Measurements from ENCODE around the gene C1GALT1.
"Not testable (repeated sequence)": the region's sequence is repeated elsewhere in the genome, so short reads cannot be mapped to it uniquely, and the experiment has no call there.

Gene C1GALT1
- 51.2 to 82.0 (median 54.8) reads per million in 9 experiments for total RNA-seq

DNA sequence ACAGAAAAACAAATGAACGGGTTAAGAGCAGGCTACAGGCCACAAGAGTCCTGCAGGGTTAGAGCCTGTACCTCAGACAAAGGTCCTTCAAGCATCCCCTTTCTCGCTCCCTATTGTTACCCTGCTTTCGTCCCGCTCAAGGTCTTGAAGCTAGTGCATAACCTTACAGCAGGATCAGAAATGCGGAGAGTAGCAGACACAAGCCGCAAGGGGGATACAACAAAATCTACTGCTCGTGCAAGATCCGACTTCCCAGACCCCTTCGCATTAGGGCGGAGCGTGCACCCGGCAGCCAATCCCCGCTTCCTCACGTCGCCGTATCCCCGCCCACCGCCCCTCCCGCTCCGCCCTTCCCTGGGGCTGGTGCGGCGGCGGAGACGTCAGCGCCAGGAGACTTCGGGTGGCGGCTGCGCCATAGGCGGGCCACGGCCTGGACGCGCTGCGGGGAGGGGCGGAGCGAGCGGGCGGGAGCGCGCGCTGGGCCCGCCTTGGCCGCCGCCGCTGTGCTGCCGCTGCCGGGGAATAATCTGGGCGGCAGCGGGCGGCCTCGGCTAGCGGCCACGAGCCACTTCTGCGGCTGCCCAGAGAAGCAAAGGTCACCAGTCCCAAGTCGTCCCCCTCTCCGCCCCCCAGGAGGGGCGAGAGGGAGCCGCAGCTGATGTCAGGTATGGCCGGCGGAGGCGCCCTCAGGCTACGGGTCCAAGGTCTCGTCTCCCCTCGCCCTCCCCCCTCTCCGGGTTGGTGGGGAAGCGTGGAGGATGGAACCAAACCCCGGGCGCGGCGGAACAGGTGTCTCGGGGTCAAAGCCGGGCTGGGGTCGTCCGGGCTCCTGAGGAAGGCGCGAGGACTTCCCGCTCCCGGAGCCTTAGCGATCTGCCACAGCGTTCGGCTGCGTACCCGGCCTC, at the start of gene C1GALT1:
Gene C1GALT1, plus strand, starts transcription at position 389 of the 905 bp plus-strand sequence. CDS start 51,776 bp downstream, outside the sequence.
- Mint-ChIP-seq H3K27ac (peak within 1 kb of the TSS; percentile 93 to 97), H3K27me3 (no peaks in the 10 kb centered on the region)

DNA sequence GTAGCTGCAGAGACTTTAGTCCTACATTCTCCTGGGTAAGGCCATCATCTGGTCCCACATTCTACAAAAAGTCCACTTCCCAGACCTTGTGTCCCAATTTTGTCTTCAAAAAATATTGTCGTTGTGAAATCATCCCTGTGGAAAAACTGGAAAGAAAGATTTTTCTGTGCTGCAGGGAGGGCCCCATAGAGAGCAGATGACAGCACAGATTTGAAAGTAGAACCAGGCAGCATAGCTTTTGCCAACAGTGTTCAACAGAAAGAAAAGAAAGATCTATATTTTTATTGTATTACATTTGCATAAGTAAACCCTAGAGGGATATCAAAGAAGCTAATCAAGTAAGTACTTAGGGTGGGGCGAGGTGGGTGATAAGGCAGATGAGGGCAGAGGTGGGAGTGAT, 48.3 kb upstream of the C1GALT1 start:
- DNase-seq (no peak), ATAC-seq (replicated peaks) (no peak)
- H3K27ac Mint-ChIP-seq, result no peak overlapping the region
- H3K9me3 Mint-ChIP-seq, result no peaks in the 10 kb centered on the region
- H3K4me3 Mint-ChIP-seq, result no peak overlapping the region
- H3K4me1 Mint-ChIP-seq (ENCODE audit: low read depth in 2 of 2), result peaks cover 6 to 9% of the 10 kb centered on the region in 2 donors
- no peaks in the 10 kb centered on the region for H3K27me3 Mint-ChIP-seq
- H3K36me3 Mint-ChIP-seq (ENCODE audit: insufficient read depth), result no peaks in the 10 kb centered on the region

More for the DNA sequence above, at the start of gene C1GALT1:
- ATAC-seq (replicated peaks) (peak; percentile 79), DNase-seq (peak; percentile 94 to 96 (median 95))
- Mint-ChIP-seq H3K4me3 (peak within 1 kb of the TSS; percentile 92 to 93), H3K4me1 (ENCODE audit: low read depth in 2 of 2) (peaks cover 18 to 24% of the 10 kb centered on the region in 2 donors), H3K36me3 (ENCODE audit: insufficient read depth) (peaks cover 17% of the 10 kb centered on the region), H3K9me3 (no peaks in the 10 kb centered on the region)

DNA sequence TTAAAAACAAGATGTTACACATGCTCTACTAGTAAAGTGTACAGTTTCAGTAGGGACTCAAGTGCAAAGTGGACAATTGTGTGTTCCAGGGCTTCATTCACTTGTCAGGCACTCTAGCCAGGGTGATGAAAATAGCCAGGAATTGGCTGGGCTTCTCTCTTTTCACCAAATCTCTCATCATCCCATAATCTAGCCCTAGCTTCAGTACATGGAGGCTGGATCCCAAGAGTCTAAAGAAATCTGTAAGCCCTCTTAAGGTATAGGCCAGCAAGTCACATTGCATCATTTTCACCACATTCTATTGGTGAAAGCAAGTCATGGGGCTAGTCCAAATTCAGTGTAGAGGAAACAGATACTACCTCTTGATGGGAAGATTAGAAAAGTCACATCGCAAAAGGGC, 47.3 kb upstream of the C1GALT1 start:
- H3K9me3 Mint-ChIP-seq, result no peaks in the 10 kb centered on the region

DNA sequence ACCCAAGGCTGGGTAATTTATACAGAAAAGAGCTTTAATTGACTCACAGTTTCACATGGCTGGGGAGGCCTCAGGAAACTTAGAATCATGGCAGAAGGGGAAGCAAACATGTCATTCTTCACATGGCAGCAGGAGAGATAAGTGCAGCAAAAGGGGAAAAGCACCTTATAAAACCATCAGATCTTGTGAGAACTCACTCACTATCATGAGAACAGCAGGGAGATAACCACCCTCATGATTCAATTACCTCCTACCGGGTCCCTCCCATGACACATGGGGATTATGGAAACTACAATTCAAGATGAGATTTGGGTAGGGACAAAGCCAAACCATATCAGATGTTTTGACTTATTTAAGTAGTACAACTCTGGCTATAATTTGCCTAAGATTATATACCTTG, 46.4 kb upstream of the C1GALT1 start:
- peak overlapping the region in 1 of 2 donors; percentile 30 for H3K4me3 Mint-ChIP-seq
- DNase-seq; H3K27ac Mint-ChIP-seq; H3K4me1 Mint-ChIP-seq (ENCODE audit: low read depth in 2 of 2); ATAC-seq (replicated peaks); H3K36me3 Mint-ChIP-seq (ENCODE audit: insufficient read depth); H3K9me3 Mint-ChIP-seq; H3K27me3 Mint-ChIP-seq: not testable (repeated sequence)

More for the DNA sequence above, 47.3 kb upstream of the C1GALT1 start:
- H3K36me3 Mint-ChIP-seq (ENCODE audit: insufficient read depth), result no peaks in the 10 kb centered on the region
- peaks cover 6 to 9% of the 10 kb centered on the region in 2 donors for H3K4me1 Mint-ChIP-seq (ENCODE audit: low read depth in 2 of 2)
- no peak overlapping the region for H3K27ac Mint-ChIP-seq
- ATAC-seq (replicated peaks) (no peak), DNase-seq (no peak)
- no peaks in the 10 kb centered on the region for H3K27me3 Mint-ChIP-seq
- H3K4me3 Mint-ChIP-seq, result no peak overlapping the region

DNA sequence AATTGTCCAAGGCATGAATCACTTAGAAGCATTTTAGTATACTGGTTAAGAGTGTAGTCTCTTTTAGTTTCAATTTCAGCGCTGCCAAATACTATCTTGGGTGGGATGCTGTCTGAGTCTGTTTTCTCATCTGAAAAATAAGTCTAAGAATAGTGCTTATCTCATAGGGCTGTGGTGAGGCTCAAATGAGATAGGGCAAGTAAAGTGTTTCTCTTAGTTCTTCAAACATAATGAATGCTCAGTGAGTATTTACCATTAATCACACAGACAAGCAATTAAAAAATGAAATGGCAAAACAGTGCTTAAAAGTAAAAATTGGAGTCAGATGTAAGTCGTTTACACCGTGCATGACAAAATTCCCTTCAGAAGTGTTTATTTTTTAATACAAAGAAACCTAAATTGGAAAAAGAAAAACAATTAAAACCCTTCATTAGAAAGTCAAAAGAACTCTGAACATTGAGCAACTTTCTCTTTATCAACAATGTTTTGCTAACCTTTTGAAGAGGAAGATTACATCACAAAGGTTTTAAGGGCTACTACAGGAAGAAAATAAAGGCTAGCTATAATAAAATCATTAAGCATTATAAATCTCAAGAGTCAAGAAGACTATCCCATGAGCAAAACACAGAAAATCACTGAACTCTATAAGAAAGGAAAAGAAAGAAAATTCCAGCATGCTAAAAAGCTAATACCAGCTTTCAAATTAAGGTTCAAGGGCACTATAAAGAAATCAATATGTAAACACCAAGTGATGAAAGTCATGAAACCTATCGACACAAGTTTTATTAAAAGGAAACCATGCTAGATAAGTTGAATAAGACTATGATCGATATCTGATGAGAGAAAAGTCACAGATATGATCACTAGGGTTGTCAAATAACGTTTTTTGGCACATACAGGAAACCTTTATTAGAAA, 45.6 kb upstream of the C1GALT1 start:
- H3K27me3 Mint-ChIP-seq, result no peaks in the 10 kb centered on the region
- ATAC-seq (replicated peaks), result peak; percentile 42

DNA sequence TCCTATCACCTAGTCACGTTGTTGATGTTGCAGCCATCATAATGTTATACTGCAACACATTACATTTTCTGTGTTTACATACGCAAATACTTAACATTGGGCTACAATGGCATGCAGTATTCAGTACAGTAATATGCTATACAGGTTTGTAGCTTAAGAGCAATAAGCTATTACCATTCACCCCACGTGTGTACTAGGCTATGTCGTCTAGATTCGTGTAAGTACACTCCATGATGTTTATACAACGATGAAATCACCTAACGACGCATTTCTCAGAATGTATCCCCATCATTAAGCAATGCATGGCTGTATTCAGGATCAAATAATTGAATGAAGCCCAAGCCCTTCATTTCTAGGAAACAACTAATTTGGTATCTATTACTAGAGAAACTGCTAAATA, 43.4 kb upstream of the C1GALT1 start:
- Mint-ChIP-seq H3K36me3 (ENCODE audit: insufficient read depth) (no peaks in the 10 kb centered on the region), H3K9me3 (no peaks in the 10 kb centered on the region), H3K4me3 (no peak overlapping the region), H3K4me1 (ENCODE audit: low read depth in 2 of 2) (peaks cover 3 to 9% of the 10 kb centered on the region in 2 donors), H3K27me3 (no peaks in the 10 kb centered on the region), H3K27ac (no peak overlapping the region)
- DNase-seq (no peak), ATAC-seq (replicated peaks) (no peak)

More for the DNA sequence above, 45.6 kb upstream of the C1GALT1 start:
- Mint-ChIP-seq H3K4me3 (peak overlapping the region; percentile 15 to 30), H3K4me1 (ENCODE audit: low read depth in 2 of 2) (peaks cover 3 to 9% of the 10 kb centered on the region in 2 donors), H3K36me3 (ENCODE audit: insufficient read depth) (no peaks in the 10 kb centered on the region), H3K9me3 (no peaks in the 10 kb centered on the region), H3K27ac (no peak overlapping the region)
- DNase-seq, result no peak

DNA sequence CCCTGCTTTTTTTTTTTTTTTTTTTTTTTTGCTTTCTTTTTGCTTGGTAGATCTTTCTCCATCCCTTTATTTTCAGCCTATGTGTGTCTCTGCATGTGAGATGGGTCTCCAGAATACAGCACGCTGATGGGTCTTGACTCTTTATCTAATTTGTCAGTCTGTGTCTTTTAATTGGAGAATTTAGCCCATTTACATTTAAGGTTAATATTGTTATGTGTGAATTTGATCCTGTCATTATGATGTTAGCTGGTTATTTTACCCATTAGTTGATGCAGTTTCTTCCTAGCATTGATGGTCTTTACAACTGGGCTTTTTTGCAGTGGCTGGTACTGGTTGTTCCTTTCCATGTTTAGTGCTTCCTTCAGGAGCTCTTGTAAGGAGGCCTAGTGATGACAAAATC, 38.9 kb upstream of the C1GALT1 start:
- H3K27ac Mint-ChIP-seq; DNase-seq; H3K36me3 Mint-ChIP-seq (ENCODE audit: insufficient read depth); H3K4me1 Mint-ChIP-seq (ENCODE audit: low read depth in 2 of 2); H3K4me3 Mint-ChIP-seq; ATAC-seq (replicated peaks); H3K9me3 Mint-ChIP-seq; H3K27me3 Mint-ChIP-seq: not testable (repeated sequence)

DNA sequence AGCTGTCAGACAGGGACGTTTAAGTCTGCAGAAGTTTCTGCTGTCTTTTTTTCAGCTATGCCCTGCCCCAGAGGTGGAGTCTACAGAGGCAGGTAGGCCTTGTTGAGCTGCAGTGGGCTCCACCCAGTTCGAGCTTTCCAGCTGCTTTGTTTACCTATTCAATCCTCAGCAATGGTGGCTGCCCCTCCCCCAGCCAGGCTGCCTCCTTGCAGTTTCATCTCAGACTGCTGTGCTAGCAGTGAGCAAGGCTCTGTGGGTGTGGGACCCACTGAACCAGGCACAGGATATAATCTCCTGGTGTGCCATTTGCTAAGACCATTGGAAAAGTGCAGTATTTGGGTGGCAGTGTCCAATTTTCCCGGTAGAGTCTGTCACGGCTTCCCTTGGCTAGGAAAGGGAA, 37.2 kb upstream of the C1GALT1 start:
- ATAC-seq (replicated peaks); DNase-seq; H3K36me3 Mint-ChIP-seq (ENCODE audit: insufficient read depth); H3K9me3 Mint-ChIP-seq; H3K4me1 Mint-ChIP-seq (ENCODE audit: low read depth in 2 of 2); H3K27me3 Mint-ChIP-seq; H3K4me3 Mint-ChIP-seq; H3K27ac Mint-ChIP-seq: not testable (repeated sequence)

DNA sequence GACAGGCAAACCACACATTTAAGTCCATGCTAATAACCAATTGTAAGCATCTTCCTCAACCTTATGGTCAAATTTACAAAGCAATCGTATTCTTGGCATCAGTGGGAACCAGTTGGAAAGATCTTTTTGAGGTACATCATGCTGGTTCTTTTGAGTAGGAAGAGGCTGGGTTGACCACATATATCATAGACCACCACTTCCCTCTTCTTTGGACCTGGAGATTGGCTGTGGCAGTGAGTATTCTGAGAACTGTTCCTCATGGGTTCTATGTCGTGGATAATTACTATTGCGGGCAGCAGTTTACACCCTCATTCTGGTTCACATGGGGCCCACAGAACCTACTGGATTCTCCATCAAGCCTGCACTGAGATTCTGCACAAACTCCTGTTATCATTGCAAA, 35.5 kb upstream of the C1GALT1 start:
- DNase-seq, result no peak
- H3K9me3 Mint-ChIP-seq, result no peaks in the 10 kb centered on the region
- no peak for ATAC-seq (replicated peaks)
- H3K27ac Mint-ChIP-seq, result no peak overlapping the region
- no peaks in the 10 kb centered on the region for H3K27me3 Mint-ChIP-seq
- peaks cover 2 to 10% of the 10 kb centered on the region in 2 donors for H3K4me1 Mint-ChIP-seq (ENCODE audit: low read depth in 2 of 2)
- H3K36me3 Mint-ChIP-seq (ENCODE audit: insufficient read depth), result no peaks in the 10 kb centered on the region
- no peak overlapping the region for H3K4me3 Mint-ChIP-seq

DNA sequence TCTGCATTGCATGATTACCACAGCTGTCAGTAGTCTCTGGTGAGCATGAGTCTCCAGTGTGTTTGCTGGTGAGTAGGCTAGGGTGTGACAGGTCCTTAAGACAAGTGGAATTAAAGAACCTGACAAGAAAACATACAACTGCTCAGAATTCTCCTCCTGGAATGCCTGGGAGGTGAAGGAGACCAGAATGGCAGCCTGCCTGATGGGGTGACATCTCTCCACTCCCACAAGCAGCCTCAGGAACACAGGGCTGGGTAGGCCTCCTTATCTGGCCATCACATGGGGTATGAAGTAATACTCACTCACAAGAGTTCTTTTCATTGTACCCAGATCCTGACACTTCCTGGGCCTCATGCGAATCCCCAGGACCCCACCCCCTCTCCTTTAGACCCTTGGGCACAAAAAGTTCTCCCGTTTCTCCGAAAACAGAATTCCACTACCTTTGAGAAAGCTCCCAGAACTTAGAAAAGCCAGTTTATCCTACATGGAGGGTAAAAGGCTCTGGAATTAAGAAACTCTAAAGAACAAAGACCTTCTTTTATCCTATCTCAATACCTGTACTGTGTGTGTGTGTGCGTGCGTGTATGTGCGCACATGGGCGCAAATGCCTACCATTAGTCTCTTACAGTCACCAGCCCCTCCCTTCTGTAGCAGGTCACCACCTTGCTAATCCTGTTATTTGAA, 33.4 kb upstream of the C1GALT1 start:
- ATAC-seq (replicated peaks) (no peak), DNase-seq (no peak)
- Mint-ChIP-seq H3K9me3 (no peaks in the 10 kb centered on the region), H3K4me1 (ENCODE audit: low read depth in 2 of 2) (peaks cover 2 to 13% of the 10 kb centered on the region in 2 donors), H3K27ac (no peak overlapping the region), H3K36me3 (ENCODE audit: insufficient read depth) (no peaks in the 10 kb centered on the region), H3K4me3 (no peak overlapping the region), H3K27me3 (no peaks in the 10 kb centered on the region)

DNA sequence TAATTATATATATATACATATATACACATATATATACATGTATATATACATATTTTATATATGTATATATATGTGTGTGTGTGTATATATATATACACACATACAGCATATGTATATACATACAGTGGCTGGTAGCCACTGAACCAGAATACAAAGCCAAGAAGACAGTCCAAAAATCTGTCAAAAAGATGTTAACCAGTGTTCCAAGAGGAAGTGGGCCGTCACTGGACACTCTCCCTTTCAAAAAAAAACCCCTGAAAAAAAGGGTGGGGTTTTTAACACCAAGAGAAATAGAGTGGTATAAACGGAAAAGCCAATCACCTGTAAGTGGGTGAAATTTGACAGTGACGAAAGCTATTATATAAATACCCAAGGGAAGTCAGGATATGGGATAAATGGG, 31.1 kb upstream of the C1GALT1 start:
- no peak overlapping the region for H3K27ac Mint-ChIP-seq

DNA sequence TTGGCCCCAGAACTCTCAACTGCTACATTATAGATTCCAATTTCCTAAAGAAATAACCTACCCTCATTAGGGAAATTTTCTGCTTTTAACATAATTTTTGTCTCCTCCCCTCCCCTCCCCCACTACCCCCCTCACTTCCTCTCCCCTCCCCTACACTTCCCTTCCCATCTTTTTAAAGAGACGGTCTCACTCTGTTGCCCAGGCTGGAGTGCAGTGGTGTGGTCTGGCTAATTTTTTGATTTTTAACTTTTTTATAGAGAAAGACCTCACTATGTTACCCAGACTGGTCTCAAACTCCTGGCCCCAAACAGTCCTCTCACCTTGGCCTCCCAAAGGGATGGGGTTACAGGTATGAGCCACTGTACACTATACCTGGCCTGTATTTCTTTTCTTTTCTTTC, 30.5 kb upstream of the C1GALT1 start:
- no peak for DNase-seq
- H3K9me3 Mint-ChIP-seq, result no peaks in the 10 kb centered on the region
- ATAC-seq (replicated peaks), result no peak
- H3K36me3 Mint-ChIP-seq (ENCODE audit: insufficient read depth), result peaks cover 3% of the 10 kb centered on the region
- no peaks in the 10 kb centered on the region for H3K27me3 Mint-ChIP-seq
- H3K4me1 Mint-ChIP-seq (ENCODE audit: low read depth in 2 of 2), result peaks cover 11 to 24% of the 10 kb centered on the region in 2 donors
- no peak overlapping the region for H3K4me3 Mint-ChIP-seq
- H3K27ac Mint-ChIP-seq, result no peak overlapping the region

More for the DNA sequence above, 31.1 kb upstream of the C1GALT1 start:
- Mint-ChIP-seq H3K4me3 (no peak overlapping the region), H3K36me3 (ENCODE audit: insufficient read depth) (peaks cover 3% of the 10 kb centered on the region), H3K4me1 (ENCODE audit: low read depth in 2 of 2) (peaks cover 7 to 19% of the 10 kb centered on the region in 2 donors), H3K9me3 (no peaks in the 10 kb centered on the region), H3K27me3 (no peaks in the 10 kb centered on the region)
- DNase-seq (no peak), ATAC-seq (replicated peaks) (no peak)

DNA sequence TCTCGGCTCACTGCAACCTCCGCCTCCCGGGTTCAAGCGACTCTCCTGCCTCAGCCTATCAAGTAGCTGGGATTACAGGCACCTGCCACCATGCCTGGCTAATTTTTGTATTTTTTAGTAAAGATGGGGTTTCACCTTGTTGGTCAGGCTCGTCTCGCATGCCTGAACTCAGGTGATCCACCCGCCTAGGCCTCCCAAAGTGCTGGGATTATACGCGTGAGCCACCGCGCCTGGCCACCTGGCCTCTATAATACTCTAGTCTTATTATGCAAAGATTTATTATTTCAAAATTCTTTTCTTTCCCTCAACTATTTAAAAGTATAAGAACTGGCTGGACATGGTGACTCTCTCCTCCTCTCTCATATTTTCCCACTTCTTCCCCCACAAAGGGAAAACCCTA, 30.0 kb upstream of the C1GALT1 start:
- no peak overlapping the region for H3K4me3 Mint-ChIP-seq
- H3K9me3 Mint-ChIP-seq, result no peaks in the 10 kb centered on the region
- no peak overlapping the region for H3K27ac Mint-ChIP-seq

More for the DNA sequence above, 30.0 kb upstream of the C1GALT1 start:
- H3K36me3 Mint-ChIP-seq (ENCODE audit: insufficient read depth), result peaks cover 3% of the 10 kb centered on the region
- H3K27me3 Mint-ChIP-seq, result no peaks in the 10 kb centered on the region
- DNase-seq, result no peak
- peaks cover 15 to 29% of the 10 kb centered on the region in 2 donors for H3K4me1 Mint-ChIP-seq (ENCODE audit: low read depth in 2 of 2)
- ATAC-seq (replicated peaks), result no peak

All from effector memory CD8-positive, alpha-beta T cell (primary cell).